Measurements from ENCODE around the gene CNTNAP5. TPM values are rescaled to one million over a fixed set of nuclear protein-coding genes. Genes with fewer than 3 reads are reported as not detected.
A peak's percentile ranks its signal among the peaks of the same experiment; 100 is the strongest.

CNTNAP5 gene
- total and polyA plus RNA-seq, 4 experiments from 2014 or later, result not detected

DNA sequence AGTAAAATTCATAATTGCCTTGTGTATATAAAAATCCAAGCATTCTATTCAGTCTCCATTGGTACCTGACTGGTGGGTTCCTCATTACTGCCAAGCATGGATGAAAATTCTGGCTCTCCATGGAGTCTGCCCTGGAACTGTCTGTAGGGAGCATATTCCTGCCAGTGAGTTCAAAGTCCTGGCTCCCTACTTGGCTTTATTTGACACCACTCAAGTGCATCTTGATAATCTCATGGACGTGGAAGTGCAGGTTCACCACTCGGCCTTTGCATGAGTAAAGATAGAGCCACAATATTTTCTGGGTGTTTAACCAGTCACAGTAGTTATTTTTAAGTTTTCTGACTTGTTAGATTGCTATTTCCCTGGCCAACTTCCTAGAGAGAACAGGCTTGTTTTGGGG is 63.5 kb downstream of the CNTNAP5 start:
- Mint-ChIP-seq H3K36me3 (no peaks in the 10 kb centered on the region), H3K4me3 (no peak overlapping the region), H3K27ac (no peak overlapping the region), H3K4me1 (no peaks in the 10 kb centered on the region), H3K27me3 (no peaks in the 10 kb centered on the region), H3K9me3 (peaks cover 0 to 23% (median 10%) of the 10 kb centered on the region in 8 donors)
- H3K27ac ChIP-seq (ENCODE audit: low read depth, low read length), result no peak overlapping the region
- H3K36me3 ChIP-seq (ENCODE audit: insufficient read depth, low read length), result no peaks in the 10 kb centered on the region
- intact Hi-C loops (cut with micrococcal nuclease), result no loop called here
- no peak for DNase-seq
- H3K9me3 ChIP-seq (ENCODE audit: control insufficient read depth in 1 of 2, low read length in 2 of 2), result no peaks in the 10 kb centered on the region
- CTCF ChIA-PET (ENCODE audit: partially characterized antibody), result no interaction called here
- H3K27me3 ChIP-seq (ENCODE audit: insufficient read depth, low read length), result no peaks in the 10 kb centered on the region
- H3K4me1 ChIP-seq (ENCODE audit: insufficient read depth, low read length), result no peaks in the 10 kb centered on the region
- POLR2A ChIA-PET (ENCODE audit: partially characterized antibody), result no interaction called here
- no peak overlapping the region for H3K4me3 ChIP-seq (ENCODE audit: low read length in 2 of 2)

DNA sequence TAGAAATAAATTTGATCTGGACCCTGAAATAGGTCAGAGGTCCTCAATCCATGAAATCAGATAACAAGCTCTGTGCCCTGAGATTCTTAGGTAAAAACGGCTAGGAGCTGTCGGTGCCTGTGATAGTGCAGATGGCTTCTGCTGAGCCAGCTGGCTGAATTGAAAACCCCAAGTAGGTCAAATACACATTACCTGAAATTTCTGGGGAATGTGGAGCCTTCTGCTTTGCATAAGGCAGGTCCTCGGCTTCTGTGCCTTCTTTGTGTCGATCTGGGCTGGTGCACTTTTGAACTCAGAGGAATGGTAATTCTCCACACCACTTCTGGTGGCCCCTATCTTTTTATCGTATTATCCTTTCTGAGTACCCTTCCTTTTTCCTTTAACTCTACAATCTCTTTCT is 66.6 kb downstream of the CNTNAP5 start:
- Histone ChIP-seq H3K27ac (ENCODE audit: low read depth, low read length) (no peak overlapping the region), H3K9me3 (ENCODE audit: control insufficient read depth in 1 of 2, low read length in 2 of 2) (no peaks in the 10 kb centered on the region), H3K4me1 (ENCODE audit: insufficient read depth, low read length) (no peaks in the 10 kb centered on the region), H3K36me3 (ENCODE audit: insufficient read depth, low read length) (no peaks in the 10 kb centered on the region), H3K27me3 (ENCODE audit: insufficient read depth, low read length) (no peaks in the 10 kb centered on the region), H3K4me3 (ENCODE audit: low read length in 2 of 2) (no peak overlapping the region)
- ChIA-PET CTCF (ENCODE audit: partially characterized antibody) (no interaction called here), POLR2A (ENCODE audit: partially characterized antibody) (no interaction called here)
- H3K27ac Mint-ChIP-seq, result peak overlapping the region in 1 of 7 donors; percentile 59
- intact Hi-C loops (cut with micrococcal nuclease), result no loop called here
- H3K36me3 Mint-ChIP-seq, result no peaks in the 10 kb centered on the region
- H3K4me1 Mint-ChIP-seq, result no peaks in the 10 kb centered on the region
- no peak for DNase-seq
- no peak overlapping the region for H3K4me3 Mint-ChIP-seq
- H3K27me3 Mint-ChIP-seq, result no peaks in the 10 kb centered on the region
- H3K9me3 Mint-ChIP-seq, result peaks cover 0 to 17% (median 8%) of the 10 kb centered on the region in 8 donors

DNA sequence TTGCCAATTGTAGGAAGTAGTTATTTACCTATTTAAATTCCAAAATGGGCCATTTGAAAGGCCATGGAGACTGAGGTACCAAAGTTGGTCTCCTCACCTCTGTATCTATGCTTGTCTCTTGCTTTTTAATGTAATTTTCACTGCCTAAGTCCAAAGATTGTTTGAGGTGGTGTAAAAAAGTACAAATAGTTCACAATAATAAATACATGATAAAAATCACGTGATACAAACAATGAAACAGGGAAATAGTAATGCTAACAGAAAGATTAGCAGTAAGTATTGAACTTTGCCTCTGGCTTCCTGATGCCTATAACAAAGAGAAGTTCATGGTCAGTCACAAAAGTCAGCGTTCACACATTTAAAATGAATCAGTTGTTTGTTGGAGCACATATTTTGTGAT is 67.6 kb downstream of the CNTNAP5 start:
- H3K9me3 Mint-ChIP-seq, result peaks cover 0 to 15% (median 7%) of the 10 kb centered on the region in 8 donors
- Histone ChIP-seq H3K9me3 (ENCODE audit: control insufficient read depth in 1 of 2, low read length in 2 of 2) (no peaks in the 10 kb centered on the region), H3K27me3 (ENCODE audit: insufficient read depth, low read length) (no peaks in the 10 kb centered on the region), H3K4me3 (ENCODE audit: low read length in 2 of 2) (no peak overlapping the region), H3K4me1 (ENCODE audit: insufficient read depth, low read length) (no peaks in the 10 kb centered on the region), H3K36me3 (ENCODE audit: insufficient read depth, low read length) (no peaks in the 10 kb centered on the region), H3K27ac (ENCODE audit: low read depth, low read length) (no peak overlapping the region)
- intact Hi-C loops (cut with micrococcal nuclease), result no loop called here
- no peak overlapping the region for H3K27ac Mint-ChIP-seq
- POLR2A ChIA-PET (ENCODE audit: partially characterized antibody), result no interaction called here
- H3K36me3 Mint-ChIP-seq, result no peaks in the 10 kb centered on the region
- CTCF ChIA-PET (ENCODE audit: partially characterized antibody), result no interaction called here
- no peaks in the 10 kb centered on the region for H3K27me3 Mint-ChIP-seq
- H3K4me3 Mint-ChIP-seq, result no peak overlapping the region
- DNase-seq, result no peak
- no peaks in the 10 kb centered on the region for H3K4me1 Mint-ChIP-seq

DNA sequence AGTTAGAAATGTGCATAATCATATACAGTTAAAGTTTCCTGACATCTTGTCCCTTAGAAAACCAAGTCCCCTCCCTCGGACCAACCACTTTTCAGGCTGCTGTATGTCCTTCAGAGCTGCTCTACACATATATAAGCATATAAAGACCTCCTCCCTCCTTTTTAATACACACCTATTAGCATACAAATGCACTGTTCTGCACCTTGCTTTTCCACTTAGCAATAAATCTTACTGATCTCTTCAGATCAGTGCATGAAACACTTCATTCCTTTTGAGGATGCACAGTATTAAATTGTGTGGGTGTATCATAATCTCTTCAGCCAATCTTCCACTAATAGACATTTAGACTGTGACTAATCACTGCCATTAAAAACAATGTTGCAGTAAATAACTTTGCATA is 79.8 kb downstream of the CNTNAP5 start:
- intact Hi-C loops (cut with micrococcal nuclease), result no loop called here
- no peaks in the 10 kb centered on the region for H3K27me3 ChIP-seq (ENCODE audit: insufficient read depth, low read length)
- ChIA-PET POLR2A (ENCODE audit: partially characterized antibody) (no interaction called here), CTCF (ENCODE audit: partially characterized antibody) (no interaction called here)
- Mint-ChIP-seq H3K27ac (no peak overlapping the region), H3K27me3 (no peaks in the 10 kb centered on the region), H3K36me3 (no peaks in the 10 kb centered on the region), H3K4me1 (no peaks in the 10 kb centered on the region), H3K4me3 (no peak overlapping the region), H3K9me3 (peaks cover 0 to 11% (median 0%) of the 10 kb centered on the region in 8 donors)
- no peaks in the 10 kb centered on the region for H3K9me3 ChIP-seq (ENCODE audit: control insufficient read depth in 1 of 2, low read length in 2 of 2)
- no peak overlapping the region for H3K4me3 ChIP-seq (ENCODE audit: low read length in 2 of 2)
- H3K36me3 ChIP-seq (ENCODE audit: insufficient read depth, low read length), result no peaks in the 10 kb centered on the region
- H3K4me1 ChIP-seq (ENCODE audit: insufficient read depth, low read length), result no peaks in the 10 kb centered on the region
- H3K27ac ChIP-seq (ENCODE audit: low read depth, low read length), result no peak overlapping the region
- no peak for DNase-seq

DNA sequence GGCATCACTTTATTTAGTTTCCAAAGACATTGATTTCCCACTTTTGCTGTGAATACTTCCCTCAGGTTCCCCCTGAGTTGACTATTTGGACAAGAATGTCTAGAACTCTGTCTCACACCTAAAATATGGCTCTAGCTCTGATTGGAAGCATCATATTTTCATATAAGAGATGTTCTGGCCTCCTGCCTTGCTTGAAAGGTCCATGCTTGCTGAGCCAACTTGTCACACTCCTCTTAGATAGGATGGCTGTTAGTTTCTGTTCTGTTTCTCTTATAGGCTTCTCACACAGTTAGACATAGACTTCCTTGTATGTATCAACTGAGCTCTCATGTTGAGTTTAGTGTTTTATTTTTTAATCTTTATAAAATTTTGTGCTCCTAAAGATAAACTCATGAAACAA is 87.1 kb downstream of the CNTNAP5 start:
- Histone ChIP-seq H3K27ac (ENCODE audit: low read depth, low read length) (no peak overlapping the region), H3K36me3 (ENCODE audit: insufficient read depth, low read length) (no peaks in the 10 kb centered on the region), H3K9me3 (ENCODE audit: control insufficient read depth in 1 of 2, low read length in 2 of 2) (no peaks in the 10 kb centered on the region), H3K27me3 (ENCODE audit: insufficient read depth, low read length) (no peaks in the 10 kb centered on the region), H3K4me3 (ENCODE audit: low read length in 2 of 2) (no peak overlapping the region), H3K4me1 (ENCODE audit: insufficient read depth, low read length) (no peaks in the 10 kb centered on the region)
- Mint-ChIP-seq H3K4me3 (no peak overlapping the region), H3K4me1 (no peaks in the 10 kb centered on the region), H3K27me3 (no peaks in the 10 kb centered on the region), H3K9me3 (peaks cover 0 to 2% (median 0%) of the 10 kb centered on the region in 8 donors), H3K27ac (no peak overlapping the region), H3K36me3 (no peaks in the 10 kb centered on the region)
- intact Hi-C loops (cut with micrococcal nuclease), result no loop called here
- DNase-seq, result no peak
- ChIA-PET POLR2A (ENCODE audit: partially characterized antibody) (no interaction called here), CTCF (ENCODE audit: partially characterized antibody) (no interaction called here)

DNA sequence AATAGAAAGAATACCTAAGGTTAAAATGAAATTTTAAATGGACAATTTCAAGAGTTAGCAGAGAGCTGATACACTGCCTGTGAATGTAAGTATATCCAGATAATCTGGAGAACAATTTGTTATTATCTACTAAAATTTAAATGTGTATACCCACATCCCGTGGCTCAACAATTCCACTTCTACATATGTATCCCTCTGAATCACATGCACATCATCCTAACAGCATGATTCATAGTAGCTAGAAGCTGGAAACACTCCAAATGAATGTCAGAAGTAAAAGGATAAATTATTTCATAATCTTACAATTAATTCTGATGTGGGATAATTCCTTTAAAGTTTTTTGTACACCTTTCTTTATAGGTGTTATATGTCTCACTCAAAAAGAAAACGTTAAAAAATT is 87.9 kb downstream of the CNTNAP5 start:
- Histone ChIP-seq H3K27me3 (ENCODE audit: insufficient read depth, low read length) (no peaks in the 10 kb centered on the region), H3K27ac (ENCODE audit: low read depth, low read length) (no peak overlapping the region), H3K4me1 (ENCODE audit: insufficient read depth, low read length) (no peaks in the 10 kb centered on the region), H3K36me3 (ENCODE audit: insufficient read depth, low read length) (no peaks in the 10 kb centered on the region), H3K9me3 (ENCODE audit: control insufficient read depth in 1 of 2, low read length in 2 of 2) (no peaks in the 10 kb centered on the region), H3K4me3 (ENCODE audit: low read length in 2 of 2) (no peak overlapping the region)
- H3K4me1 Mint-ChIP-seq, result no peaks in the 10 kb centered on the region
- POLR2A ChIA-PET (ENCODE audit: partially characterized antibody), result no interaction called here
- CTCF ChIA-PET (ENCODE audit: partially characterized antibody), result no interaction called here
- intact Hi-C loops (cut with micrococcal nuclease), result no loop called here
- H3K27ac Mint-ChIP-seq, result no peak overlapping the region
- H3K4me3 Mint-ChIP-seq, result no peak overlapping the region
- no peak for DNase-seq
- H3K9me3 Mint-ChIP-seq, result peaks cover 0 to 2% (median 0%) of the 10 kb centered on the region in 8 donors
- H3K36me3 Mint-ChIP-seq, result no peaks in the 10 kb centered on the region
- H3K27me3 Mint-ChIP-seq, result no peaks in the 10 kb centered on the region

DNA sequence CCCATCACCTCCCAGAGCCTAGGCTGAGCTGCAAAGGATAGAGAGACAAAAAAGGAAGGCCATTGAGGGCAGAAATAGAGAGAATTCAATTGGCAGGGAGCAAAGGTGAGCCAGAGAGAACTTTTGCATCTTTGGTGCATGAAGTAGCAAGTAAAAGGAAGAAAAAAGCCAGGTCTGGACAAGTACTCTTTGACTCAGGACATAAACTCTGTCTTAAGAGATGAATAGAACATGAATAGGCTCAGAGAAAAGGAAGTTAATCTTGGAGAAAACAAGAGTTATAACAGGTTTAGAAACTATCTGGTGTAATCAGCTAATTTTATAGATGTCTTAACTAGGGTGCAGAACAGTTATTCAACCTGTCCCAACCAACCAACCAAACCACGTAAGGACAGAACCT is 95.2 kb downstream of the CNTNAP5 start:
- Mint-ChIP-seq H3K27me3 (no peaks in the 10 kb centered on the region), H3K9me3 (peaks cover 0 to 23% (median 7%) of the 10 kb centered on the region in 8 donors), H3K27ac (no peak overlapping the region), H3K4me1 (no peaks in the 10 kb centered on the region), H3K36me3 (no peaks in the 10 kb centered on the region), H3K4me3 (no peak overlapping the region)
- no peak for DNase-seq
- H3K27ac ChIP-seq (ENCODE audit: low read depth, low read length), result no peak overlapping the region
- intact Hi-C loops (cut with micrococcal nuclease), result no loop called here
- no peaks in the 10 kb centered on the region for H3K9me3 ChIP-seq (ENCODE audit: control insufficient read depth in 1 of 2, low read length in 2 of 2)
- CTCF ChIA-PET (ENCODE audit: partially characterized antibody), result no interaction called here
- H3K36me3 ChIP-seq (ENCODE audit: insufficient read depth, low read length), result no peaks in the 10 kb centered on the region
- H3K27me3 ChIP-seq (ENCODE audit: insufficient read depth, low read length), result no peaks in the 10 kb centered on the region
- H3K4me1 ChIP-seq (ENCODE audit: insufficient read depth, low read length), result no peaks in the 10 kb centered on the region
- no peak overlapping the region for H3K4me3 ChIP-seq (ENCODE audit: low read length in 2 of 2)
- POLR2A ChIA-PET (ENCODE audit: partially characterized antibody), result no interaction called here

DNA sequence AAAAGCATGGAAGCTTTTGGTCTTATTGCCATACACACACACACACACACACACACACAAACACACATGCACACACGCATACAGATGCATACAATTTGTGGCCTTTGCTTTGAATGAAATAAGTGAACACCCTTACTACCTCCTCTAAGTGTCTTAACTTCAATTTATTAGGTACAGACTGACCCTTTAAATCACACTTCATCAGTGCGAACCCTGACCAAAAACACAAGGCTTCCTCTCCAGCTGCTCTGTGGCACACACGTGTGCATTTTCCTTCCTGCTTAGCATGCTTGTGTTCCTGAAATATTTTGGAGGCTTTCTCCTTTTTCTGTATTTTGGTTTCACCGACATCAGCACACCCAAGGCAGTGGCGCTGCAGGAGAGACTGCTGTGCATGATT is 96.0 kb downstream of the CNTNAP5 start:
- H3K36me3 Mint-ChIP-seq, result no peaks in the 10 kb centered on the region
- H3K27me3 Mint-ChIP-seq, result no peaks in the 10 kb centered on the region
- H3K36me3 ChIP-seq (ENCODE audit: insufficient read depth, low read length), result no peaks in the 10 kb centered on the region
- H3K4me1 Mint-ChIP-seq, result no peaks in the 10 kb centered on the region
- DNase-seq, result no peak
- POLR2A ChIA-PET (ENCODE audit: partially characterized antibody), result no interaction called here
- H3K27me3 ChIP-seq (ENCODE audit: insufficient read depth, low read length), result no peaks in the 10 kb centered on the region
- no peak overlapping the region for H3K27ac Mint-ChIP-seq
- H3K27ac ChIP-seq (ENCODE audit: low read depth, low read length), result no peak overlapping the region
- intact Hi-C loops (cut with micrococcal nuclease), result no loop called here
- peaks cover 0 to 22% (median 7%) of the 10 kb centered on the region in 8 donors for H3K9me3 Mint-ChIP-seq
- CTCF ChIA-PET (ENCODE audit: partially characterized antibody), result no interaction called here
- no peak overlapping the region for H3K4me3 ChIP-seq (ENCODE audit: low read length in 2 of 2)
- H3K9me3 ChIP-seq (ENCODE audit: control insufficient read depth in 1 of 2, low read length in 2 of 2), result no peaks in the 10 kb centered on the region
- no peak overlapping the region for H3K4me3 Mint-ChIP-seq
- no peaks in the 10 kb centered on the region for H3K4me1 ChIP-seq (ENCODE audit: insufficient read depth, low read length)
